Suprapubic skin (tissue), 4 donors: ENCODE results near the gene CD151.

Source experiments
- POLR2A ChIP-seq, 2 donors: fragments of 450-650 bp; IDR thresholded peaks; one replicate each; pipeline ENCODE4 v1.6.1; 2017; ENCODE audit warnings: antibody characterized with exemption in 2 of 2, mild to moderate bottlenecking in 2 of 2, moderate library complexity in 2 of 2
- POLR2AphosphoS5 ChIP-seq, 3 donors: sonication (generic); formaldehyde crosslinking; IDR thresholded peaks; one replicate each; pipeline ENCODE4 v1.6.1; 2017; ENCODE audit warnings: antibody characterized with exemption in 3 of 3
- TF ChIP-seq, protein P1 (sequence below), 2 donors: fragments of 200-600 bp in 1 of 2; fragments of 450-650 bp in 1 of 2; sonication (generic) in 1 of 2; IDR thresholded peaks; one replicate each; pipeline ENCODE4 v1.5.1; 2016 to 2019; ENCODE audit warnings: antibody characterized with exemption in 2 of 2, mild to moderate bottlenecking in 1 of 2, moderate library complexity in 1 of 2

DNA sequence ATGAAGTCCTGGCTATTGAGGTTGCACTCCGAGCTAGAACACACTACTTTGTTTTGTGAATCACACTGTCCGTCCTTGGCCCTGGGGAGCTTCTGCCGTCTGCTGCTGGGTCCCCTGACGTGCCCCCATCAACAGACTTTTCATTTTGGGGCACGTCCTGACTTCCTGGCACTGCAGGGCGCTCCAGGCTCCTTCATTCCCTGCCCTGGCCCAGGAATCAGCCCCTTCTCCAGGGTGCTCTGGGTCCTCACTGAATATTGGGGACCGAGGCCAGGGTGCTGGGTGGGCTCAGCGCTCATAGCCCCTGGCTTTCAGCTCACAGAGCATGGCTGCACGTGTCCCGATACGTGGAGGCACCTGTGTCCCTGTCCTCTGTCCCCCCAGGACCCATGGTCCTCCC lies 32.1 kb downstream of the CD151 start:
- TF ChIP-seq, protein P1, sequence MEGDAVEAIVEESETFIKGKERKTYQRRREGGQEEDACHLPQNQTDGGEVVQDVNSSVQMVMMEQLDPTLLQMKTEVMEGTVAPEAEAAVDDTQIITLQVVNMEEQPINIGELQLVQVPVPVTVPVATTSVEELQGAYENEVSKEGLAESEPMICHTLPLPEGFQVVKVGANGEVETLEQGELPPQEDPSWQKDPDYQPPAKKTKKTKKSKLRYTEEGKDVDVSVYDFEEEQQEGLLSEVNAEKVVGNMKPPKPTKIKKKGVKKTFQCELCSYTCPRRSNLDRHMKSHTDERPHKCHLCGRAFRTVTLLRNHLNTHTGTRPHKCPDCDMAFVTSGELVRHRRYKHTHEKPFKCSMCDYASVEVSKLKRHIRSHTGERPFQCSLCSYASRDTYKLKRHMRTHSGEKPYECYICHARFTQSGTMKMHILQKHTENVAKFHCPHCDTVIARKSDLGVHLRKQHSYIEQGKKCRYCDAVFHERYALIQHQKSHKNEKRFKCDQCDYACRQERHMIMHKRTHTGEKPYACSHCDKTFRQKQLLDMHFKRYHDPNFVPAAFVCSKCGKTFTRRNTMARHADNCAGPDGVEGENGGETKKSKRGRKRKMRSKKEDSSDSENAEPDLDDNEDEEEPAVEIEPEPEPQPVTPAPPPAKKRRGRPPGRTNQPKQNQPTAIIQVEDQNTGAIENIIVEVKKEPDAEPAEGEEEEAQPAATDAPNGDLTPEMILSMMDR (IDR thresholded peaks at IDR 0.05): no peak
- TF ChIP-seq POLR2A (IDR thresholded peaks at IDR 0.05) (no peak), POLR2AphosphoS5 (IDR thresholded peaks at IDR 0.05) (no peak)
